ENCODE measurements around the gene TTC29.

The TTC29 gene

DNA sequence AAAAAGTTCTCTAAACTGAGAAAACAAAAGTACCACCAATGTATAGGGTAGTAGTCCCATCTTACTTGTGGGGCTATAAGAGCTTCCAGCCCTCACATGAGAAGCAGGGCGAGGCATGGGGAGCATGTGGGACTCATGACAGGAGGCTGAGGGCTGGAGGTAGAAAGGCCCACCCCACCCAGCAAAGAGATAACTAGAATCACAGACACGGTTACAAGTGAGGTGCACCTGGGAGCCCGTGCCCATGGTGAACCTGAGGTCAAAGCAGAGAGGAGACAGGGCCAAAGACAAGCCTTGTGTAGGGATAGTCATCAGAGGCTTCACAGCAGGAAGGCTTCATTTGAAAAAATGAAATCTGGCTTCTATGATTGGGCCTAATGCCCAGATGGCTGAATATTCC lies 55.4 kb downstream of the TTC29 start:
- Histone ChIP-seq H3K4me1 (ENCODE audit: control insufficient read depth in 1 of 2, insufficient read depth in 2 of 2, low read length in 2 of 2) (no peaks in the 10 kb centered on the region), H3K9ac (ENCODE audit: low read depth in 1 of 2, low read length in 2 of 2) (no peak overlapping the region), H3K36me3 (ENCODE audit: control insufficient read depth in 1 of 2, insufficient read depth in 2 of 2, low read length in 2 of 2) (no peaks in the 10 kb centered on the region), H3K27me3 (ENCODE audit: control insufficient read depth in 1 of 2, insufficient read depth in 2 of 2, low read length in 2 of 2) (no peaks in the 10 kb centered on the region), H3K27ac (ENCODE audit: low read depth, low read length) (no peak overlapping the region), H3K4me3 (ENCODE audit: low read depth in 1 of 2, low read length in 2 of 2) (no peak overlapping the region), H3K9me3 (ENCODE audit: control insufficient read depth in 1 of 2, low read length in 2 of 2) (no peaks in the 10 kb centered on the region)

DNA sequence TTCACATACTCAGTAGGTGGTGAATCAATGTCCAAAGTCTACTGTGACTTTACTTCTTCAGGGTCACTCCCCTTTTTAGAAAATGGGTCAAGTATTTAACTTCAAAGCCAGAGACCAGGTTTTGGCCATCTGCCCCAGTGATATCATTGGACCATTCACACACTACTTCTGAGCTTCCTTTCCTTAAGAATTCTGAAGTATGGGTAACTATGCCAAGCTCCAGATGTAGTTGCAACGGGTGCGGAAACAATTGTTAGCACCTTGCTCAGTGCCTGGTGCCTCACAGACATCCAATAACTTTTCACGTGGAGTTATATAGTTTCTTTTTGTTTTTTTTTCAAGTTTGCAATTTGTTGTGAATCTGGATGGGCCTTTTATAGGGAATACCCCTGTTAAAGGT lies 62.6 kb downstream of the TTC29 start:
- Histone ChIP-seq H3K27me3 (ENCODE audit: control insufficient read depth in 1 of 2, insufficient read depth in 2 of 2, low read length in 2 of 2) (no peaks in the 10 kb centered on the region), H3K4me3 (ENCODE audit: low read depth in 1 of 2, low read length in 2 of 2) (no peak overlapping the region), H3K9ac (ENCODE audit: low read depth in 1 of 2, low read length in 2 of 2) (no peak overlapping the region), H3K9me3 (ENCODE audit: control insufficient read depth in 1 of 2, low read length in 2 of 2) (no peaks in the 10 kb centered on the region), H3K36me3 (ENCODE audit: control insufficient read depth in 1 of 2, insufficient read depth in 2 of 2, low read length in 2 of 2) (no peaks in the 10 kb centered on the region), H3K27ac (ENCODE audit: low read depth, low read length) (no peak overlapping the region), H3K4me1 (ENCODE audit: control insufficient read depth in 1 of 2, insufficient read depth in 2 of 2, low read length in 2 of 2) (no peaks in the 10 kb centered on the region)

DNA sequence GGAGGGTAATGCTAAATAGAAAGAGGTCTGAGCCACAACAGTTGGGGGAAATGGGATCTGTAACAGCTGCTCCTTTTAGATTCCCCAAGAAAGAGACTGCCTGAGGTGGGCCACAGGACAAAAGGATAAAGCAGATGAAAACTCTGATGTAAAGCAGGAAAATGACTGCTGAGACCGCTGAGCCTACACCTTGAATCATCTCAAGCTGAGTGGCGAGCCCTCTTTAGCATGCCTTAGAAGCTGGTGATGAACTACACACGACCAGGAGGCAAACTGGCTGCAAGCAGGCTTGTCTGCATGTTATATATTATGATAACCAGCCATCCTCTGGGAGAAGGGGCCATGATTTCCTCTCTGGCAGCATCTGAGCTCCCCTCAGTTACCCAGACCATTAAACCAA lies 88.4 kb downstream of the TTC29 start:
- H3K36me3 ChIP-seq (ENCODE audit: control insufficient read depth in 1 of 2, insufficient read depth in 2 of 2, low read length in 2 of 2) = no peaks in the 10 kb centered on the region
- H3K4me1 ChIP-seq (ENCODE audit: control insufficient read depth in 1 of 2, insufficient read depth in 2 of 2, low read length in 2 of 2) = no peaks in the 10 kb centered on the region
- H3K27ac ChIP-seq (ENCODE audit: low read depth, low read length) = no peak overlapping the region
- H3K9me3 ChIP-seq (ENCODE audit: control insufficient read depth in 1 of 2, low read length in 2 of 2) = no peaks in the 10 kb centered on the region
- H3K27me3 ChIP-seq (ENCODE audit: control insufficient read depth in 1 of 2, insufficient read depth in 2 of 2, low read length in 2 of 2) = no peaks in the 10 kb centered on the region
- H3K9ac ChIP-seq (ENCODE audit: low read depth in 1 of 2, low read length in 2 of 2) = no peak overlapping the region
- H3K4me3 ChIP-seq (ENCODE audit: low read depth in 1 of 2, low read length in 2 of 2) = no peak overlapping the region

DNA sequence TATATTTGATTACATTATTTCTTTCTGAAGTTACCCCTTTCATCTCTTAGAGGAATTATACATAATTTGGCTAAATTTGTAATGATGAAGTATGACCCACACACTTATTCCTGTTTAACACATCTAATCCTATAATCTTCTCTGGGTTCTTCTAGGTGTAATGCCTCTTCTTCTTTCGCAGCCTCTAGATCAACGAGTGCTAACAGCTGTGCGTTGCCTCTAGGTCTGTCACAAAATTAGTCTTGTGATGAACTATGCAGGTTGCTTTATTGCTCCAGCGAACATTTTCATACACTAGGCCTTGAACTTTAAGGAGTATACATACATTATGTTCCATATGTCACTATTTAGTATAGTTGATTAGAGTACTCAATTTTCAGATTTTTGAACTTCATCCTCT lies 89.9 kb downstream of the TTC29 start:
- no peak overlapping the region for H3K9ac ChIP-seq (ENCODE audit: low read depth in 1 of 2, low read length in 2 of 2)
- no peak overlapping the region for H3K27ac ChIP-seq (ENCODE audit: low read depth, low read length)
- no peaks in the 10 kb centered on the region for H3K9me3 ChIP-seq (ENCODE audit: control insufficient read depth in 1 of 2, low read length in 2 of 2)
- H3K4me1 ChIP-seq (ENCODE audit: control insufficient read depth in 1 of 2, insufficient read depth in 2 of 2, low read length in 2 of 2) = no peaks in the 10 kb centered on the region
- no peaks in the 10 kb centered on the region for H3K36me3 ChIP-seq (ENCODE audit: control insufficient read depth in 1 of 2, insufficient read depth in 2 of 2, low read length in 2 of 2)
- H3K27me3 ChIP-seq (ENCODE audit: control insufficient read depth in 1 of 2, insufficient read depth in 2 of 2, low read length in 2 of 2) = no peaks in the 10 kb centered on the region
- no peak overlapping the region for H3K4me3 ChIP-seq (ENCODE audit: low read depth in 1 of 2, low read length in 2 of 2)

DNA sequence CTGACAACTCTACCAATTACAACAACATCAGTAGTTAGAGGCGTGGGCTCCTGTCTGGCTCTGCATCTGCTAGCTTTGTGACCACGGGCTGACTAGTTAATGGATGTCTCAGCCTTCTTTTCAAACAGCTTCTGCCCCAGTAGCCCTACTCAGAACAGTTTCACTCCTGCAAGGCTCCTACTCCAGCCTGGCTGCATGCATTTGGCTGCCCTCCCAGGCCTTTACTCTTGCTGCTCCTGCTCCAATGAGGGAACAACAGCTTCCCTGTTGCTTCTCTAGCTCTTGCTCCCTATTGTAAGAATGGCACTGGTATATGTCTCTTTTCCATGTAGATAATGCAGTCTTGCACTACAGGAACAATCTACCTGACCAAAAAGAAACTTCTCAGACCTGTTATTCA lies 93.3 kb downstream of the TTC29 start:
- no peaks in the 10 kb centered on the region for H3K27me3 ChIP-seq (ENCODE audit: control insufficient read depth in 1 of 2, insufficient read depth in 2 of 2, low read length in 2 of 2)
- no peak overlapping the region for H3K27ac ChIP-seq (ENCODE audit: low read depth, low read length)
- H3K4me1 ChIP-seq (ENCODE audit: control insufficient read depth in 1 of 2, insufficient read depth in 2 of 2, low read length in 2 of 2) = no peaks in the 10 kb centered on the region
- H3K9ac ChIP-seq (ENCODE audit: low read depth in 1 of 2, low read length in 2 of 2) = no peak overlapping the region
- H3K9me3 ChIP-seq (ENCODE audit: control insufficient read depth in 1 of 2, low read length in 2 of 2) = no peaks in the 10 kb centered on the region
- H3K36me3 ChIP-seq (ENCODE audit: control insufficient read depth in 1 of 2, insufficient read depth in 2 of 2, low read length in 2 of 2) = no peaks in the 10 kb centered on the region
- H3K4me3 ChIP-seq (ENCODE audit: low read depth in 1 of 2, low read length in 2 of 2) = no peak overlapping the region

DNA sequence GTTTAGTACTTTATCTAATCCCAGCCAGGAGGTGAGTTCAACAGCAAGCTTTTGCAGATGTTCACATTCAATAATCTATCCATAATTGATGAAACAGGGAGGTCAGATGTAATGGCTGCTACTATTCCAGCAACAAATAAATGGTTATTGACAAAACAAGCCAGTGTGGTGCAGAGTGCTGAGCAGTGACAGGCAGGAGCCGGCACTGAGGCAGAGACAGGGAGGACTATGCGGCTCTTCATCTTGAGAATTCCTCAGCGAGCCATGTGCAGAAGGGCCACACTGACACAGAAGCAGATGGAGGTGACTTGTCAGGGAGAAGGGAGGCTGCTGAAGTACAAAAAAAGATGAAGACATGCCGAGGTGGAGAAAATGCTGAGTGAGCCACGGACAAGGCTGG lies 98.3 kb downstream of the TTC29 start:
- Histone ChIP-seq H3K27me3 (ENCODE audit: control insufficient read depth in 1 of 2, insufficient read depth in 2 of 2, low read length in 2 of 2) (no peaks in the 10 kb centered on the region), H3K27ac (ENCODE audit: low read depth, low read length) (no peak overlapping the region), H3K9me3 (ENCODE audit: control insufficient read depth in 1 of 2, low read length in 2 of 2) (no peaks in the 10 kb centered on the region), H3K36me3 (ENCODE audit: control insufficient read depth in 1 of 2, insufficient read depth in 2 of 2, low read length in 2 of 2) (no peaks in the 10 kb centered on the region), H3K4me1 (ENCODE audit: control insufficient read depth in 1 of 2, insufficient read depth in 2 of 2, low read length in 2 of 2) (no peaks in the 10 kb centered on the region), H3K9ac (ENCODE audit: low read depth in 1 of 2, low read length in 2 of 2) (no peak overlapping the region), H3K4me3 (ENCODE audit: low read depth in 1 of 2, low read length in 2 of 2) (no peak overlapping the region)

DNA sequence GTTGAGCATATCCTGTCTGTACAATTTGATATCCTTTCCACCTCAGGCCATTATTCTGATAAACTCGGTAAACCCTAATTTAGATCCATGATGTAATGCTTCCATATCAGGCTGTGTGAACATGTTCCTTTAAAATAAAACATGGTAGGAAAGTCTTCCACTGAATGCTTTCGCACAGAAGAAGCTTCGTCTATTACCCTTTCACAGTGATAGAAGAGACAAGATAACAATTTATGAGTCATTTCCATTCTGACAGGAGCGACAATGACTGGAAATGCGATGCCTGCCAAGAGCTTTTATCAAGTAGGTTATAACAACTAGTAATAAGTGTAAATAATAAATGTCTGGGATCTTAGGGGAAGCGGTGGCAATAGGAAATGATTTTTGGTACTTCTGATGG lies 98.8 kb downstream of the TTC29 start:
- no peak overlapping the region for H3K4me3 ChIP-seq (ENCODE audit: low read depth in 1 of 2, low read length in 2 of 2)
- H3K9ac ChIP-seq (ENCODE audit: low read depth in 1 of 2, low read length in 2 of 2) = no peak overlapping the region
- H3K27me3 ChIP-seq (ENCODE audit: control insufficient read depth in 1 of 2, insufficient read depth in 2 of 2, low read length in 2 of 2) = no peaks in the 10 kb centered on the region
- H3K9me3 ChIP-seq (ENCODE audit: control insufficient read depth in 1 of 2, low read length in 2 of 2) = no peaks in the 10 kb centered on the region
- no peaks in the 10 kb centered on the region for H3K4me1 ChIP-seq (ENCODE audit: control insufficient read depth in 1 of 2, insufficient read depth in 2 of 2, low read length in 2 of 2)
- no peak overlapping the region for H3K27ac ChIP-seq (ENCODE audit: low read depth, low read length)
- H3K36me3 ChIP-seq (ENCODE audit: control insufficient read depth in 1 of 2, insufficient read depth in 2 of 2, low read length in 2 of 2) = no peaks in the 10 kb centered on the region

DNA sequence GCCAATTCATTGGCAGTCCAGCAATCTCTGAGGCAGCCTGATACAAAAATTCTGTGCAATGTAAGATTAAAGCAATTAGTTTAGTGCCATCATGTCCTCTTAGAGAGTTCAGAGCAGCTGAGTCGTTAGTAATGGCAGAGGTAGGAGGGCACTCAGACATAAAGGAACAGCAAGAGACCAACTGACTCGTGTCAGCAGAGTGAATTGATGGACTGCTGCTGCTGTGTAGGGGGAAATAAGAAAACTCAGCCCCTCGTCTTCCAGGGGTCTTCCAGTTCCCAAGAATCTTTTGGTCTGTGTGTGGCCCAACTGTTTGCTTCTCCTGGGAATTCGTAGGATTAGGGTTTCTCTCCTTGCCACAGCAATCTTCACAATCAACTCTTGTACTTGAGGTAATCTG lies 100.9 kb downstream of the TTC29 start:
- Histone ChIP-seq H3K4me1 (ENCODE audit: control insufficient read depth in 1 of 2, insufficient read depth in 2 of 2, low read length in 2 of 2) (no peaks in the 10 kb centered on the region), H3K36me3 (ENCODE audit: control insufficient read depth in 1 of 2, insufficient read depth in 2 of 2, low read length in 2 of 2) (no peaks in the 10 kb centered on the region), H3K27ac (ENCODE audit: low read depth, low read length) (no peak overlapping the region), H3K9me3 (ENCODE audit: control insufficient read depth in 1 of 2, low read length in 2 of 2) (no peaks in the 10 kb centered on the region), H3K27me3 (ENCODE audit: control insufficient read depth in 1 of 2, insufficient read depth in 2 of 2, low read length in 2 of 2) (no peaks in the 10 kb centered on the region), H3K4me3 (ENCODE audit: low read depth in 1 of 2, low read length in 2 of 2) (no peak overlapping the region), H3K9ac (ENCODE audit: low read depth in 1 of 2, low read length in 2 of 2) (no peak overlapping the region)

DNA sequence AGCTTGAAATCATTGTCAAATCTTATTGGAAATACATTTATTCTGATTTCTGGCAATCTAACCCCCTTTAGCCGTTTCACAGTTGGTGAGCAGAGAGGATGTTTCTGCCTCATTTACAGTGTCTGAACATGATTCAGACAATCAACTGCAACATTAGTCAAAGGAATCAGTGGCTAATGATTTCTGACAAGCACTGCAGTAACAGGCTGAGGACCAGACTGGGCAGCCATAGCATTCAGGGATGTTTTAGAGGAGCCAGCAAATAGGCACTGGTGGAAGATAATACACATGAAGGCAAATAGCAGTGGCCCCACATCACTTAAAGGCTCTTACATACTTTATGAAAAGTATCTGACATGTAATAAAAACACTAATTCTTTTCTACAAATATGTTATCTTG lies 102.8 kb downstream of the TTC29 start:
- Histone ChIP-seq H3K4me1 (ENCODE audit: control insufficient read depth in 1 of 2, insufficient read depth in 2 of 2, low read length in 2 of 2) (no peaks in the 10 kb centered on the region), H3K9me3 (ENCODE audit: control insufficient read depth in 1 of 2, low read length in 2 of 2) (no peaks in the 10 kb centered on the region), H3K4me3 (ENCODE audit: low read depth in 1 of 2, low read length in 2 of 2) (no peak overlapping the region), H3K36me3 (ENCODE audit: control insufficient read depth in 1 of 2, insufficient read depth in 2 of 2, low read length in 2 of 2) (no peaks in the 10 kb centered on the region), H3K27me3 (ENCODE audit: control insufficient read depth in 1 of 2, insufficient read depth in 2 of 2, low read length in 2 of 2) (no peaks in the 10 kb centered on the region), H3K27ac (ENCODE audit: low read depth, low read length) (no peak overlapping the region), H3K9ac (ENCODE audit: low read depth in 1 of 2, low read length in 2 of 2) (no peak overlapping the region)

DNA sequence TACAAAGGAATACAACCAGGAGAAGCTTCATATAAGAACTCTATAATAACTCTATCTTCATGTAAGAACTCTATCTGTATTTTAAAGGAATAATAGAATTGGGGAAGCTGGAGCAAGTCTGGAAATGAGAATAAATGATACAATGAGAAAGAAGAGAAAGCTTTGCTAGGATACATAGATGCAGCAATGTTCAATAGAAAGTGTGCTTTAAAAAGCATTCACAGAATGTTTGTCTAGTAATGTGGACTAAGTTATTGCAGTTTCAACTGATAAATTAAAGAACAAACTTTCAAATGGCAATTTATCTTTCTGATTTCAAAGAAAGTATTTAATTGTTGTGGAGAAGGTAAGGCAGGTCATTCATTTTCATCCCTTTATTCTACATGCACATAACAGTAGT lies 104.9 kb downstream of the TTC29 start:
- no peaks in the 10 kb centered on the region for H3K27me3 ChIP-seq (ENCODE audit: control insufficient read depth in 1 of 2, insufficient read depth in 2 of 2, low read length in 2 of 2)
- no peaks in the 10 kb centered on the region for H3K4me1 ChIP-seq (ENCODE audit: control insufficient read depth in 1 of 2, insufficient read depth in 2 of 2, low read length in 2 of 2)
- H3K4me3 ChIP-seq (ENCODE audit: low read depth in 1 of 2, low read length in 2 of 2) = no peak overlapping the region
- H3K36me3 ChIP-seq (ENCODE audit: control insufficient read depth in 1 of 2, insufficient read depth in 2 of 2, low read length in 2 of 2) = no peaks in the 10 kb centered on the region
- H3K9me3 ChIP-seq (ENCODE audit: control insufficient read depth in 1 of 2, low read length in 2 of 2) = no peaks in the 10 kb centered on the region
- no peak overlapping the region for H3K9ac ChIP-seq (ENCODE audit: low read depth in 1 of 2, low read length in 2 of 2)
- H3K27ac ChIP-seq (ENCODE audit: low read depth, low read length) = no peak overlapping the region

DNA sequence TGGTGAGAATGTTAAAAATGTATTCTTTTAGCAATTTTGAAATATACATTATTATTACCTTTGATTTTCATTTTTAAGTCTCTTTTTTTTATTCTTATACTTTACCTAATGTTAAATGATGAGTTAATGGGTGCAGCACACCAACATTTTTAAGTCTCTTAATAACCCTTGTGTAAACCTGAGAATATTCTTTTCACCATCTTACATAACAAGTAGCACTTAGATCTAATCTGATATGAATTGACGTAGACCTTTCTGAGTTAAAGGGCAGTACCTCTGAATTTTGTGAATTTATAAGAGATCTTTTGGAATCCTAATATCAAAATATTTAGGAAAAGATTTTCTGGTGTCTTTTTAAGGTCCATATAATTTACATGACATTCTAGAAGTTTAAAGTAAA lies 110.6 kb downstream of the TTC29 start:
- Histone ChIP-seq H3K9me3 (ENCODE audit: control insufficient read depth in 1 of 2, low read length in 2 of 2) (no peaks in the 10 kb centered on the region), H3K4me3 (ENCODE audit: low read depth in 1 of 2, low read length in 2 of 2) (no peak overlapping the region), H3K27ac (ENCODE audit: low read depth, low read length) (no peak overlapping the region), H3K27me3 (ENCODE audit: control insufficient read depth in 1 of 2, insufficient read depth in 2 of 2, low read length in 2 of 2) (no peaks in the 10 kb centered on the region), H3K4me1 (ENCODE audit: control insufficient read depth in 1 of 2, insufficient read depth in 2 of 2, low read length in 2 of 2) (no peaks in the 10 kb centered on the region), H3K9ac (ENCODE audit: low read depth in 1 of 2, low read length in 2 of 2) (no peak overlapping the region), H3K36me3 (ENCODE audit: control insufficient read depth in 1 of 2, insufficient read depth in 2 of 2, low read length in 2 of 2) (no peaks in the 10 kb centered on the region)
